Muscle of back (tissue), 11 donors: ENCODE results near the gene UXS1. TPM values are rescaled to one million over a fixed set of nuclear protein-coding genes. Genes with fewer than 3 reads are reported as not detected.

Experiments used
- DNase-seq, 3 donors: peaks; one replicate each; pipeline versions ENCODE4 v3.0.0 to v3.0.0-alpha.2; 2013
- polyA plus RNA-seq, 10 donors: library from polyadenylated mRNA; unstranded; fragments of 120-200 nt; gene quantifications; one replicate each; pipeline ENCODE4 v1.2.1, GENCODE V29; 2013; ENCODE audit not compliant: insufficient read length in 10 of 10

Gene UXS1
- polyA plus RNA-seq, 10 donors: 34.9 to 45.3 (median 38.2) TPM

DNA sequence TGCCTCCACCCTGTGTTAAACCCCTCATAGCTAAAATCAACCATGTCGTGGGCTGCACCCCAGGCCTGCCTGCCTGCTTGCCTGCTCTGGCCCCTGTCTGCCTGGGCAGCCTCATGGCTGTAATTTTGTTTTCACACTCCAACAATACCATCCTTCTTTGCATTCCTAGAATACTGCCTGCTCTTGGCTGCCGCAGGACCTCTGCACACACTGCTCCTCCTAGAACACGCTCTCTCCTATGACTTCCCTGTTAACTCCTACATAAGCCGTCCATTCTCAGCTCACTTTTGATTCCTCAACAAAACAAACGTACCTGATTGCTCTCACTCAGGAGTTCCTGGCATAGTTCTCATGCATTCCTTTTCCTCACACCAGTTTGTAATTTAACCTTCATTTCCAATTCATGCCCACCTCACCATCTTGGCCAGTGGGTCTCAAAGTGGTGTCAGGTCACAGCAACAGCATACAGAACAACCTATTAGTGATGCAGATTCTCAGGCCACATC lies 2.5 kb downstream of the UXS1 start:
- no peak for DNase-seq

DNA sequence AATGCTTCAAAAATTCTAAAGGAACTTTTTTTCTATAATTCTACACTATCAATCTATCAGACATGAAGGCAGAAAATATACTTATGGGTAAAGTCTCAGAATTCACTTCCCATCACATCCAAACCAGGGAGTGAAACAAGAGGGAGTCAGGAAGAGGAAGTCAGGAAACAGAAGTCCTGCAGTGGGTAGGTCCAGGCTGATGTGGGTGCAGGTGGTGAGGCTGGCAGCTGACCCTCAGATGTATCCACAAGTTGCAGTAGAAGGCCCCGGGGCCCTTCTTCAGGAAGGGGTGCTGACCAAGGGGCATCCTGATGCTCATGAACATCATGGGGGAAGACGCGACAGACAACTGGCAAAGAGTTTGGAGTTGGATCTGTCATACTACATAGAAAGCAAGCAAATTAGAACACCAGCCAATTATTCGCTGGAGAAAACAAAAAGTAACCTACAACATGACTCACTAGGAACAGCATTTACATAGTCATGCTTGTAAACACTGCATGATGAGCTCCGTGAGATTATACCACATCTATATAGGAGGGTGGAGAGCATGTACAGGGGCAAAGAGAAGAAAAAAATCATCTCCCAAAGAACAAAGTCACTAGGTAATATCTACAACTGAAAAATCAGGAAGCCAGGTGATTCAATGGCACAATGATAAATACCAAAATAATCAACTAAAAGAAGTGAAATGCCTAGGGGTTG lies 4.2 kb downstream of the UXS1 start:
- no peak for DNase-seq

DNA sequence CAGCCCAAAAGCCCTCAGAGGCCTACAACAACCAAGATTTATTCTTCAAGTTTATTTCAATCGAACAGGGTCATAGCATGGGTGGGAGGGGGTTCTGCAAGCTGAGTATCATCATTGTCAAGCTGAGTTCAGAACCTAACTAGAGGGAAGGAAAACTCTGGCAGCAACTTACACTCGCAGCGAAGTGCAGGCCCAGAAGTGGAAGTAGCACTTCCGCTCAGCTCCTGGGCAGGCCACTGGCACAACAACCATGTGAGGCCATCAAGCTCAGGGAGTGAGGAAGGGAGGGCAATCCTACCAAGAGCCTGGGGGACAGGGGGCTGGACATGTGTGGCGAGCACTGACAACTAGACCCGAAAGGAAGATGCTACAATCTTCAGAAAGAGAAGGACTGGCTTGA lies 4.8 kb downstream of the UXS1 start:
- DNase-seq: no peak

DNA sequence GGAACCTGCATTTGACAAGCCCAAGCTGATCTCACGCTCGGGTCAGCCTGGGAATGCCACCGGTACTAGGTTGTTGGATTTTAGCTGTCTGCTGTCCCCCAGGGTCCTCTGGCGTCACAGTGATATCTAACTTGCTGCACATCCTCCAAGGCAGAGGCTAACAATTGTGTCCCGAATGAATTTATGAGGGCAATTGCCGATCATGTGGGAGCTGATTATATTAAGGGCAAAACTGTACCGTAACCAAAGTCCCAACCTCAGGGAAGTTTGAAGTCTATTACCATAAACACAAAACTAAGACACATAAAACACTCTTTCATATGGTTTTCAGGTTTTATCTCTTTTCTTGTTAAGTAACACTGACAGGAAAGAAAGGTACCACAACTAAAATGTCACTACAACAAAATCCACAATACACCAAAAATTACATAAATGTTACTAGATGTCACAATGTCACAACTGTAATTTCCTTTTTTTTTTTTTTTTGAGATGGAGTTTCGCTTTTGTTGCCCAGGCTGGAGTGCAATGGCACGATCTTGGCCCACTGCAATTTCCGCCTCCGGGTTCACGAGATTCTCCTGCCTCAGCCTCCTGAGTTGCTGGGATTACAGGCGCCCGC lies 6.7 kb downstream of the UXS1 start:
- DNase-seq: no peak

DNA sequence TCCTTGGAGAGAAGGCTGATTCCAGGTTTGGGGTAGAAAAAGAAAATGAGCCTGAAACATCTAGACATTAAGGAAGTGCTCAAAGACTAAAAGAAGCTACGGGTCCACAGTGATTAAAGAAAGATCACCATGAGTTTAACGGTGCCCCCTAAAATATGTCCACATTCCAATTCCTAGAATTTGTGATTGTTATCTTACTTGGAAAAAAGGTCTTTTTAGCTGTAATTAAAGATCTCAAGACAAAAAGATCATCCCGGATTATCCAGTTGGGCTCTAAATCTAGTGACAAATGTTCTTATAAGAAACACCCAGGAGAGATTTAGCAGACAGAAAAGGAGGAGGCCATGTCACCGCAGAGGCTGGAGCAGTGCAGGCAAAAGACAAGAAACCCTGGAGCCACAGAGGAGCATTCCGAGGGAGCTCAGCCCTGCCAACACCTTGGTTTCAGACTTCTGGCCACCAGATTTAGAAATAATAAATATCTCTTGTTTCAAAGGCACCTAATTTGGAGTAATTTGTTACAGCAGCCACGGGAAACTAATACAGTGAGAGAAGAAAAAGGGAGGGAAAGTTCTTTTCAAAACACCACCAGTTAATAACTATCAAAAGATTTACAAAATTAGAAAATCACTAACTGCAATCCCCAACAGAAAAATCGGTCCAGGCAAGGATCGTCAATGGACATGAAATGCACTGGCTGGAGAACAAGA lies 8.5 kb downstream of the UXS1 start:
- no peak for DNase-seq

DNA sequence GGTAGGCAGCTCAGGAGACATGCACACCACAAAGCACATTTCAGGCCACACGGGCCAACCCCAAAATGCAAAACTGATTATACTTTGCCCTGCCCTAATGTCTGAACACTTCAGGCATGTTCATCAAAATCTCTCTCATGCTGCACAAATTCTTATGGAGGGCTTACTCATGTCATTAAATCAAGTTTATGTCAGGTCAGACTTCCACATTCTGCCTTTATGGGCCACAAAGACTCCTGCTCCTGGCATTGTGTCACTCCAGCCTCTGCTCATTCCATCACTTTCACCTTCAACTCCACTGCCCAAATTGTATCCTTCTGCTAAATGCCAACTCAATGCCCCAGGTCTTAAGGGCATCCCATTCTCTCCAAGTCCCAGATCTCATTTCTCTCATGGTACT lies 9.2 kb downstream of the UXS1 start:
- DNase-seq: no peak

DNA sequence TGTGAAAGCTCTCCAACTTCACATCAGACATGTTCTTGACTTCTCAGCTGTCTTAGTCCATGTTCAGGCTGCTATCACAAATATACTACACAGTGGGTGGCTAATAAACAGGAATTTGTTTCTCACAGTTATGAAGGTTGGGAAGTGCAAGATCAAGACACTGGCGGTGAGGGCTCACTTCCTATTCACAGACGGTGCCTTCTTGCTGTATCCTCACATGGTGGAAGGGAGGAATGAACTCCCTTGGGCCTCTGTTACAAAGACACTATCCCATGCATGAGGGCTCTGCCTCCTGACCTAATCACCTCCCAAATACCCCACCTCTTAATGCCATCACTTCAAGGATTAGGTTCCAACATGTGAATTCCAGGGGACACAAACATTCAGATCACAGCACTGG lies 9.7 kb downstream of the UXS1 start:
- no peak for DNase-seq

DNA sequence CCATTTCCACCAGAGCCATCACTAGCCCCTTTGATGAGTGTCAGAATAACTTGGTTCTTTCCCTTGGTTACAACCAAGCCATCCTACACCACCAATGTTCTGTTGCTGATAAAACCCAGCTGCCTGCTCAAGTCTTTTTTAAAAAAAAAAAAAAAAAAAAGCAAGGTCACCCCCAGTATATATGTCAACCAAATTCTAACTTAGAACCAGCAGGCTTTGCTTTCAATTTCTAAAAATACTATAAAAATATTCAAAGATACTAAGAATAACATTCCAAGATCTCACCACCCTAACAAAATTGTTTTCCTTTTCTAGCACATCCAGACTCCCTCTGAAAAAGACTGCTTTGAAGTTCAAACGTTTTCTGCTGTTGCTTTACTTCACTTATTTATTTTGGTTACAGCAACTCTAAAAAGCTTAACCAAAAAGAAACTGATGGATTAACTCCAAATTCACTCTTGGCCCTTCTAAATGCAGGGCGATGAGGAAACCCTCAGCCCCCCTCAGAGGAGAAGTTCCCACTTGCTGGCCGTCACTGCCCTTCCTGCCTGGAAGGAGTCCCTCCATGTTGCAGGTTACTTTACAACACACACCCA lies 10.9 kb downstream of the UXS1 start:
- no peak for DNase-seq

DNA sequence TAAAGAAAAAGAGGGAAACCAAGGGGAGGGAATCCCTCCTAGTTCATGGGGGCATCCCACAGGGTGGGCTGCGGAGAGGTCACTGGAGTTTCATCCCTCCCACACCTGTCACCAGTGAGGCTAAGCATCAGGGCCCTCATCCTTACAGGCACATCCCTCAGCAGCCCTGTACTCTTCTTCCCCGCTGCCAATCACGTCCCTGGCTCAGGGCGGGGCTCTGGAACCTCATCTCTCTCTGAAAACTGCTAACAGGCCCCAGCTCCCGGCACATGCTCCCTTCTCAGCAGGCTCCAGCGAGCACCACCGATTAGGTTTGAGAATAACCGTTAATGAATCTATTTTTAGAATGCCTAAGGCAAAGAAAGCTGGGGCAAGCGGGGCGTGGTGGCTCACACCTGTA lies 13.0 kb downstream of the UXS1 start:
- DNase-seq: no peak

DNA sequence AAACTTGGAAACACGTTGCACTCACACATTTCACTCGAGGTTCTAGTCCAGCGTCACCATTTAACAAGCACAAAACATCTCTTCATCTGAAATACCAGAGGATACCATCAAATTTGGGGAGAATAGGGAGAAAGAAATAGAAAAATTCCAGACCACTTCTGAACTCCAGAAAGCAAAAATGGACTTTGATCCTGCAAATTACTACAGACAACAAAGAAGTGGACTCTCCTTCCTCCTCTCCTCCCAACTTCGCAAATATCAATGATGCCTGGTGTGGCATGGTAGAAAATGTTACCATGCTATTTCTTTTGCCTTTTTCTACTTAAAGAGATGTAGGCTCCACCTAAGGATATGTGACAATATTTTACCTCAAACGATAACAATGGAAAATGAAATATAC lies 13.5 kb downstream of the UXS1 start:
- no peak for DNase-seq

DNA sequence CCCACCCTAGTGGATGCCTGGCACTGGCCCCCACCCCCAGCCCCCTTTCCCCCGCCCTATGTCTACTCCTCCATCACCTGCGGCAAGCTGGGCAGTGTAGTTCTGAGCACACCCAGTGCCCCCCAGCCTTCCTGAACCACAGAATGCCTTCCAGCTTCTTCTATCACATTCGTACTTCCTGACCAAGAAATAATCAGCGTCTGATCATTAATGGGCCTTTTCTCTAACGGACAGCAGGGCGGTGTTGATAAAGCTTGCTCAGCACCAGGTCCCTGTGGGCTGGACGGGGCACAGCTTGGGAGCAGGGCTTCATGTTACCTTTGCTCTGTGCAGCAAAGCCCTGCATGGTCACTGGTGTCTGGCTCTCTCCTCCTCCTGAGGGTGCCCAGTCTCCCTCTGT lies 15.4 kb downstream of the UXS1 start:
- DNase-seq: no peak

DNA sequence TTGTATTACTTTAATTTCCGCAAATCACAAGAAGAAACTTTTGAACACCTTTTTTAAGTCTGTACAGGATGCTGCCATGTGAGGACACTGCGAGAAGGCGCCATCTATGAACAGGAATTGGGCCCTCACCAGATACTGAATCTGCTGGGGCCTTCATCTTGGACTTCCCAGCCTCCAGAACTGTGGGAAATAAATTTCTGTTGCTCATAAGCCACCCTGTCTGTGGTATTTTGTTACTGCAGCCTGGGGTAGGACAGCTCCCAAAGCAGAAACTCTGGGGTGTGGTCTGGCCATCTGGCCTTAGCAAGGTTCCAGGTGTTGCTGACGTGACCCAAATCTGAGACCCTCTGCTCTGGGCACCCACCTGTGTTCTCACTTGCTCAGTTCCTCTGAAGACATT lies 16.5 kb downstream of the UXS1 start:
- no peak for DNase-seq

DNA sequence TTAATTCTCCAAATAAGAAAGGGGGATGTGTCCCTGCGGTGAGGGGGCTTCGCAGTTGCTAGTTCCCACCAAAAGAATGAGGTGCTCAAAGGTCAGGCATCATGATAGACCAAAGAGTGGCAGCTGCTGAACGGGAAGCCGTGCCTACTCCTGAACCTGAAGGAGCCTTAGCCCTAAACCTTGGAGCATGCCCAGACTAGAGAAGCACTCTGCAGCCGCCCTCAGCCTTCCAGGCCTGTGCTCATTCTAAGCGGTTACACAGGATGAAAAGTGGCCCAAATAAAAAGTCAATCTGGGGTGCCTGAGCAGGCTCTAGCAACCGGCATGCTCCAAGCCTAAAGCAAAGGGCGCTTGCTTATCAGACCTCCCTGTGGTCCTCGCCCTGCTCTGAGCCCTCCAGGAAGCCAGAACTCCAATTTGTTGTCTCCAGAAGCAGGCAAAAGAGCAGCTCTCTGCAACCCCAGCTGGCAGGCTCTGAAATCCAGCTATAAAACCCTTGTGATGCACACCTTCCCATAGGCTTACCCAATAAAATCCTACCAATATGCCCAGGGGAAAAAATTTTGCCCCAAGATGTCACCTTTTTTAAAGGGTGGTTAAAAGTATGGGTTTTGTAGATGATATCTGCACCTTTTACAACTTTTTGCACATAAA lies 17.5 kb downstream of the UXS1 start:
- DNase-seq: no peak

DNA sequence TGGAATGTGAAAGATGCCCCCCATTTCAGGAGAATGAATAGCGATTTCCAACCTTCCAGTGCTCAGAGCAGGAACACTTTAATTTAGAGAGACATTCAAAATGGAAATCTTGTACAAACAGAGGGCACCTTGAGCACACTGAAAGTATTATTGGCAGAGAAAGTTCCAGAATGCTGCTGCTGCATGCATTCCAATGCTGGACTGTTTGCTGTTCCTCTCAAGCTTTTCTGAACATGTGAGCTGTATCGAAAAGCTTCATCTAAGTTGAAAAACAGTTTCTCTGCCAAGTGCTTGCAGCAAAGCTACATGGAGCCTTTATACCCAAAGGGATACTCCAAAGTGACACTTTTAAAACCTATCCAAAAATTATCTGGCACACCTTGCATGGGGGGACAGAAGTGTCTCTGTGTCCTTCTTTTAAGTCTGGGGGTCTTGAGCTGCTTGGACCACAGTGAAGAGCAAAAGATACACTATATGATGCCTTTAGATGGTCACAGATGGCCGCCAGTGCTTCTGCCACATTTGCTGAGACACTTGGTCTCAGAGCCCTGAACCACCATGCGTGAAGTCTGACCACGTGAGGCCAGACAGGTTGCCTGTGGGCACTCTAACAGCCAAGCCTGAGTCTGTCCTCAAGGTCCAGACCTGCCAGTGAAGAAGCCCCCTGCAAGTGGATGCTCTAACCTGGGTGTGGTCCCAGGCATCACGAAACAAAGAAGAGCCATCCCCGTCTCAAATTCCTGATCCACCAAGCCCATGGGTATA lies 18.8 kb downstream of the UXS1 start:
- DNase-seq: no peak

DNA sequence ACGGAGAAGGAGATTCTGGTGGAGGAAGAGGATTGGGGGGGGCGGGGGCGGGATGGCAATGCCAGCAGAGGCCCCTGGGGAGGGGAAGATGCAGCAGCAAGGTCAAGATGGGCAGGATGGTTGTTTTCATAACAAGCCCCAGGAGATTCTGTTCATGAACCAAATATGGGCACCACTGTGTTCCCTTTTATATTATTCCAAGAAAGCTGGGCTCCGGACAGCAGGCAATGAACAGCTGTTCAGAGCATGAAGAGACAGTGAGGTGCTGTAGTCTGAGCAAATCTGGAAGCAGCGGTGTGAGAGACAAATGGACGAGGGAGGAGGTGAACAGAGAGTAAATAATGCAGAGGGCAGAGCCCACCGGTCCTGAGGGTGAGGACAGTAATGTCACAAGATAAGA lies 20.0 kb downstream of the UXS1 start:
- DNase-seq: no peak

DNA sequence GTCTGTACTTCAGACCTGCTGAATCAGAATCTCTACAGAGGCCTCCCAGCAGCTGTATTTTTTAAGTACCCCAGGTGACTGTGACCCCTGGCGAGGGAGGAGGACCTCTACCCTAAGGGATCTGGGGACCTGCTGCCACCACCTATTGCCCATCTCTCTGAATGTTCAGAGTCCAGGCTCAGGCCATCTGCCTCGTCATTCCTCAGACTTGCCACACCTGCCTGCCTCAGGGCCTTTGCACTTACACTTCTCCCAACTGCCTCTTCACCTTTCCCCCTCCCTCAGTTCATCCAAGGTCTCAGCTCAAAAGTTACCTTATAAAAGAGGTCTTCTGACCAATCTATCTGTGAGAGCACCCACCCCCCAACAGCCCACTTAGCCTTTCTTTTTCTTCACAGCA lies 21.5 kb downstream of the UXS1 start:
- no peak for DNase-seq

DNA sequence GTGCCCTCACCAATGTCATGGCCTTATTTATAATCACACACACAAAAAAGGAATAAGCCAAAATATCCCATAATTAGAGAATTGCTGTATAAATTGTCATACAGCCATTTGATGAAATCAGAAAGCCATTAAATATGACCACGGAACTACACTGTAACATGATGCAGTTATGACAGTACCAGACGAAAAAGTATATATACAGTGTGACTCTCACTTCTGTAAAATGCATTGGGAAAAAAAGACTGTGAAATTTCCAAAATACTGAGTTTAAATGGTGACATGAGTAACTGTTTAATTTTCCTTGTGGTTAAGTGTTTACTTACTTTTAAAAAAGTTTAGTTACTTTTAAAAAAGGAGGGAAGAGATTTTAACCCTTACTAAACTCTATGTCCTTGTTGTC lies 25.4 kb downstream of the UXS1 start:
- no peak for DNase-seq

DNA sequence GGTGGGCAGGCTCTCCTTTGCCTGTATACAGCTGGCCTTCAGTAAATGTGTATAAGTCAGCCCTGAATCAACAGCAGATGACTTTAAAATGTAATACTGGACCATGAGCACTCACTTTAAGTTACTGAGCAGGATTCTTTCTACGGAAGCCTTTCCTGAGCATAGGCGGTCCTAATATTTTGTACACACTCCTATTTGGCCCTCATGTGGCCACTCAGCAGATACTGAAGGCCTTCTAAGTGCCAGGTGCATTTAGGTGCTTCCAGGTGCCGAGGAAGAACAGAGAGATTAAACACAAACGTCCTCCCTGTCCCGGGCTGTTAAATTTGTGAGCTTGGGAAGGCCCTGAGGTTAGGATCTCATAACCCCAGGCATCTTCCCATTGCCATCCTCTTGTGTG lies 27.0 kb downstream of the UXS1 start:
- DNase-seq: no peak

DNA sequence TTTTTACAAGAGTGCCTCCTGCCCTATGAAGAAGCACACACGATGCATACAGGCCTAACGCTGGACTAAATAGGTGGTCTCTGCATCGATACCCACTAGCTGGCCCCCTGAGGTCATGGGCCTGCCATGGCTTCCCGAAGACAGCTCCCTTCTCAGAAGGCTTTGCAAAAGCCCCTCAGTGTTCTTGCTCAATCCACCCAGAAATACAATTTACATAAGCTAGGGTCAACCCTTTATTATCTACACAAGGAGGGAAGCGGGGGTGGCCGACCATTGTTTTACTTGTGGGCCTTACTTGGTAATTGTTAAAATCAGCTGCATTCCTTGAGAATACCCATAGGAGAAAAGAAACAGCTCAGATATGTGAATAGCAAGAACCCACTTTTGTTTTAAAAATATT lies 28.5 kb downstream of the UXS1 start:
- DNase-seq: no peak

DNA sequence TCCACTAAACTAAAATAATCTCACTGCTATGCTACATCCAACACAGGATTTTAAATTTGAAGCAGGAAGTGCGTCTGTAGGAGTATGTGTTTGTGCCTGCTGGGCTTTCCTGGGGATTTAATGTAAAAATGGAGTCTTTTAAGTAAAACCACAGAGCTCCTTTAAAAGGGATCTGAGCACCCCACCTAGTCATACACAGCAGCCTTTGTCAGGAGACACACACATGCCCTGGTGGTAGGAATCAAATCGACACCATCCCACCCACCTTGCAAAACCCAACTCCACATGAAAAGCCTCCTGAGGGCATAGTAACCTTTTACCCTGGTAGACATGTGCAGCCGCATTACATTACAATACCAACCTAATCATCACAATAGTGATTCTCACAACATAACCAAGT lies 29.1 kb downstream of the UXS1 start:
- DNase-seq: no peak

DNA sequence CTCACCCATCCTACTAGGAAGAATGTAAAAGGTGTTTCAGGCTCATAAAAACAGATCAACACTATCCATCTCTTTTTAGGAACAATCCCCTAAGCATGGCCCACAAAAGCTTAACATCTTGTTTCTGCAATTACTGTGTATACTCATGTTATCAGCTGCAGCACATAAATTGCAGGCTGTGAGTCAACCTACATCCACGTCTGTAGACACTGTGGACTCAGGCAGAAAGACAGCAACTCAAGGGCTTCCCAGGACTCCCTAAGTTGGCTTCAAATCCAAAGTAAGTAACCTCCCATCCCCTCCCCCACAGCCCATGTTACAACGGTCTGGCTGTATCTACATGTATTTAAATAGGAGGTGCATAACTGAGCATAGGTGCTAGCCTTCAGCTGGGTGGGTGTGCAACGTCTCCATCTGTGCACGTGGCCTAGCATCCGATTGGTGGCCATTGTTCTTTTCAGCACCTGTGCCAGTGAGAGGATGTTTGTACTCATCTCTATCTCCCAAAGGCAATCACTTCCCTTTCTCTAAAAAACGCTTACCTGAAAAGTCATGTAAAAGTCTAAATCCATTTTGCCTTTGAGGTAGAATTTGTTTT lies 30.1 kb downstream of the UXS1 start:
- DNase-seq: no peak
